ENCODE measurements around the gene CERS5. TPM values are rescaled to one million over a fixed set of nuclear protein-coding genes. Genes with fewer than 3 reads are reported as not detected.

The CERS5 gene
- total RNA-seq, 4 donors from 2014 or later: 30.3 to 45.5 (median 40.5) TPM

DNA sequence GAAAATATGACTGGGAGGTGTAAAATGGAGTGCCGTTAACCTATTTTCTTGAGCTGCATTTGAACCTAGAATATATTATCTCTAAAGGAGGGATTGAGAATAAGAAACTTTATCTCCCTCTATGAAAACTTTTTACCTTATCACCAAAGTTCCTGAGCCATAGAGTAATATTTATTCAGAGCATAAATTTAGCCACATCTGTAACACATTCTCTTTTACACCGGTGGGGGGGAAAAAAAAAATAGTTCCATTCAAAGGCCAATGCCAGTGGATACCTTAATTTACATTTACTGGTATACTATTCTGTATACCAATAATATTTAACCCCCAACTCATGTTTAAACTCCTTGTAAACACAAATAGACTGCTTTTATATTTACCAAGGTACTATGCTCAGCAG lies 21.7 kb downstream of the CERS5 start:
- H3K27ac ChIP-seq: no peak overlapping the region
- 65 to 66% methylated on average over 2 of the region's 2 CpGs for WGBS, 2 donors
- H3K4me1 ChIP-seq: peaks cover 0 to 7% (median under 1%) of the 10 kb centered on the region in 4 donors

DNA sequence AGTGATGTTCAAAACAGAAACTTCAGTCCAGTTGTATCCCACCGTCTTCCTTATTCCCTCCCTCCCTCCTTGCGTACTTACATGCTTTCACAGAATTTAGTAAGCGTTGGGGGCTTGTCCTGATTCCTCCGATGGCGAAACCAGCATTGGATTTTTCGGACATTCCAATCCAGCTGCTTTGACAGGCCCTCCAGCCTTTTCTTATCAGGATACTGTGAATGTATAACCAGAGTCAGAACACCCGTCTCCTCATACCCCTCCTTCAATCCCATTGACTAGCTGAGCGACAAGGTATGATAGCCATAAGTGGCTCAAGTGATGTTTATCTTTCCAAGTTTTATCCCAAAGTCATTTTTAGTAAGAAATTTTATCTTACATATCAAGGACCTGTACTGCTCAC lies 24.2 kb downstream of the CERS5 start:
- WGBS, 2 donors: 89 to 95% methylated on average over 8 of the region's 8 CpGs
- H3K27me3 ChIP-seq: no peaks in the 10 kb centered on the region
- no peak overlapping the region for H3K27ac ChIP-seq
- no peaks in the 10 kb centered on the region for H3K4me1 ChIP-seq
- H3K9me3 ChIP-seq: no peaks in the 10 kb centered on the region
- TF ChIP-seq EP300 (IDR thresholded peaks at IDR 0.05) (no peak), POLR2A (IDR thresholded peaks at IDR 0.05) (no peak), CTCF (IDR thresholded peaks at IDR 0.05) (no peak)
- no peak for DNase-seq (ENCODE audit: low spot score in 2 of 2)
- no peak overlapping the region for H3K4me3 ChIP-seq
- peaks cover 0 to 34% (median 0%) of the 10 kb centered on the region in 3 donors for H3K36me3 ChIP-seq

More for the DNA sequence above, 21.7 kb downstream of the CERS5 start:
- H3K9me3 ChIP-seq: no peaks in the 10 kb centered on the region
- peaks cover 0 to 18% (median 0%) of the 10 kb centered on the region in 3 donors for H3K36me3 ChIP-seq
- no peaks in the 10 kb centered on the region for H3K27me3 ChIP-seq
- no peak for DNase-seq (ENCODE audit: low spot score in 2 of 2)
- no peak overlapping the region for H3K4me3 ChIP-seq
- no peak for TF ChIP-seq CTCF (IDR thresholded peaks at IDR 0.05)
- no peak for TF ChIP-seq POLR2A (IDR thresholded peaks at IDR 0.05)
- no peak for TF ChIP-seq EP300 (IDR thresholded peaks at IDR 0.05)

DNA sequence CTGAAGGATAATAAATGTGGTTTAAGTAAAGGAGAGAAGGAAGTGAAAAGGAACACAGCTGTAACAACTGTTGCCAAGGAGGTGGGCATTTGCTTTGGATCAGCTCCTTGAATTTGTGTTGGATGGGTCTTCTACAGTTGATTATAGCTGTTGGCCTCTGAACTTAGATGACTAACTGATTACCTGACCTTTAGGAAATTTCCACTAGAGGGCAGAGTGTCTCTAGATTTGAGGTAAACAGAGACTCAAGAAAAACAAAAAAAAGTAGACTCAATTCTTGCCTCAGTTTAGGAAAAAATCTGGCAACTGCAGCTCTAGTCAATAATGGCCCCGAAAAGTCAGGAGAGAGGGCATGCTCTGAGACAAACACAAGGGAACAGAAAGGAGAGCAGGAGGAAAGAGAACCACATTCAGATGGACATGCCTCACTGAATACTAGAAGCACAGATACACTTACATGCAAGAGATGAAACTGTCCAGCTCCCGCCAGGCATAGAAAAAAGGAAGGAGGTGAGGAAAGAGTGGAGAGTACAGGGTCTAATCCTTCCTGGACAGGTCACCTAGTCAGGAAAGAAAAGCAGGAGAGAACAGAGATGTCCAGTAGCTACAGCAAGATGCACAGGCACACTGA lies 34.5 kb downstream of the CERS5 start:
- no peaks in the 10 kb centered on the region for H3K9me3 ChIP-seq
- peaks cover 0 to 84% (median 17%) of the 10 kb centered on the region in 3 donors for H3K36me3 ChIP-seq

DNA sequence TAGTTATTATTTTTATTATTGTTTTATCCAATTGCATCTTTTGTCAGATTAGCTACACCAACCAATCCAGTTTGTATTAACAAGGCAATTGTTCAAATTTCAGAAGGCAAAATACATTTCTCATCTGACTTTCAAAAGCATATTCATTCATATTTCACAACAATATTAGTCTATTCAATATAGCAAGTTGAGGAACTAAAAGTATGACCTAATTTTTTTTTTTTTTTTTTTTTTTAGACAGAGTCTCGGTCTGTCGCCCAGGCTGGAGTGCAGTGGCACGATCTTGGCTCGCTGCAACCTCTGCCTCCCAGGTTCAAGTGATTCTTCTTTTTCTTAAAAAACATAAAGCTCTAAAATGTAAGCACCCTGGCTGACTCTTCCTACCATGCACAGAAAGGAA lies 37.9 kb downstream of the CERS5 start:
- peak overlapping the region in 1 of 4 donors; percentile 59 for H3K27ac ChIP-seq
- peaks cover 0 to 28% (median 2%) of the 10 kb centered on the region in 4 donors for H3K4me1 ChIP-seq
- peaks cover 0 to 76% (median 14%) of the 10 kb centered on the region in 3 donors for H3K36me3 ChIP-seq
- no peaks in the 10 kb centered on the region for H3K9me3 ChIP-seq
- no peak overlapping the region for H3K4me3 ChIP-seq
- WGBS, 2 donors: 41 to 50% methylated on average over 4 of the region's 4 CpGs
- no peak for TF ChIP-seq EP300 (IDR thresholded peaks at IDR 0.05)
- TF ChIP-seq POLR2A (IDR thresholded peaks at IDR 0.05): no peak
- TF ChIP-seq CTCF (IDR thresholded peaks at IDR 0.05): no peak
- DNase-seq (ENCODE audit: low spot score in 2 of 2): no peak
- H3K27me3 ChIP-seq: no peaks in the 10 kb centered on the region

More for the DNA sequence above, 34.5 kb downstream of the CERS5 start:
- no peaks in the 10 kb centered on the region for H3K27me3 ChIP-seq
- H3K27ac ChIP-seq: peak overlapping the region in 2 of 4 donors; percentile 11 to 23
- peaks cover 0 to 42% (median 2%) of the 10 kb centered on the region in 4 donors for H3K4me1 ChIP-seq
- H3K4me3 ChIP-seq: no peak overlapping the region
- TF ChIP-seq CTCF (IDR thresholded peaks at IDR 0.05) (peak in 3 of 5 experiments; percentile 28 to 54 (median 49)), EP300 (IDR thresholded peaks at IDR 0.05) (no peak)
- peak in 1 of 2 donors; percentile 28 for DNase-seq (ENCODE audit: low spot score in 2 of 2)
- 31 to 65% methylated on average over 2 of the region's 2 CpGs for WGBS, 2 donors

DNA sequence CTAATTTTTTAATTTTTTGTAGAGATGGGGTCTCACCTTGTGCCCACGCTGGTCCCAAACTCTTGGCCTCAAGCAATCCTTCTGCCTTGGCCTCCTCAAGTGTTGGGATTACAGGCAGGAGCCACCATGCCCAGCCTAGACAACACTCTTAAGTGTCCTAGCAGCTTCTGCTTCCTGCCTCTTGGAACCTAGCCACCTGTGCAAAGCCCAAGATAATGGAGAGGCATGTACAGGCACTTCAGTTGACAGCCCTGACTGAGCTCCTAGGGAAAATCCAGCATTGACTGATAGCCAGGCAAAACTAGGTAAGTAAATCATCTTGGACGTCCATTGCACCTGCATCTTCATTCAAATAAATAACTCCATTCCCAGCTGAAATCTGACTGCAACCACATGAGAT lies 39.6 kb downstream of the CERS5 start:
- peaks cover 0 to 19% (median under 1%) of the 10 kb centered on the region in 4 donors for H3K4me1 ChIP-seq
- H3K27ac ChIP-seq: no peak overlapping the region
- peaks cover 0 to 75% (median 16%) of the 10 kb centered on the region in 3 donors for H3K36me3 ChIP-seq
- H3K9me3 ChIP-seq: no peaks in the 10 kb centered on the region
- no peak for DNase-seq (ENCODE audit: low spot score in 2 of 2)
- TF ChIP-seq POLR2A (IDR thresholded peaks at IDR 0.05): no peak
- 82 to 83% methylated on average over 2 of the region's 2 CpGs for WGBS, 2 donors
- H3K27me3 ChIP-seq: no peaks in the 10 kb centered on the region
- H3K4me3 ChIP-seq: no peak overlapping the region
